ENCODE results near the gene SLC25A22.

The SLC25A22 gene

GRCh38 chr11:845872-846495, 47.9 kb upstream of the SLC25A22 start:
- no peaks in the 10 kb centered on the region for H3K36me3 ChIP-seq (ENCODE audit: low read length)
- no peak overlapping the region for H3K4me2 ChIP-seq (ENCODE audit: low read depth, low read length, poor library complexity, severe bottlenecking)
- H3K27ac ChIP-seq (ENCODE audit: low read depth, low read length) = no peak overlapping the region

DNA sequence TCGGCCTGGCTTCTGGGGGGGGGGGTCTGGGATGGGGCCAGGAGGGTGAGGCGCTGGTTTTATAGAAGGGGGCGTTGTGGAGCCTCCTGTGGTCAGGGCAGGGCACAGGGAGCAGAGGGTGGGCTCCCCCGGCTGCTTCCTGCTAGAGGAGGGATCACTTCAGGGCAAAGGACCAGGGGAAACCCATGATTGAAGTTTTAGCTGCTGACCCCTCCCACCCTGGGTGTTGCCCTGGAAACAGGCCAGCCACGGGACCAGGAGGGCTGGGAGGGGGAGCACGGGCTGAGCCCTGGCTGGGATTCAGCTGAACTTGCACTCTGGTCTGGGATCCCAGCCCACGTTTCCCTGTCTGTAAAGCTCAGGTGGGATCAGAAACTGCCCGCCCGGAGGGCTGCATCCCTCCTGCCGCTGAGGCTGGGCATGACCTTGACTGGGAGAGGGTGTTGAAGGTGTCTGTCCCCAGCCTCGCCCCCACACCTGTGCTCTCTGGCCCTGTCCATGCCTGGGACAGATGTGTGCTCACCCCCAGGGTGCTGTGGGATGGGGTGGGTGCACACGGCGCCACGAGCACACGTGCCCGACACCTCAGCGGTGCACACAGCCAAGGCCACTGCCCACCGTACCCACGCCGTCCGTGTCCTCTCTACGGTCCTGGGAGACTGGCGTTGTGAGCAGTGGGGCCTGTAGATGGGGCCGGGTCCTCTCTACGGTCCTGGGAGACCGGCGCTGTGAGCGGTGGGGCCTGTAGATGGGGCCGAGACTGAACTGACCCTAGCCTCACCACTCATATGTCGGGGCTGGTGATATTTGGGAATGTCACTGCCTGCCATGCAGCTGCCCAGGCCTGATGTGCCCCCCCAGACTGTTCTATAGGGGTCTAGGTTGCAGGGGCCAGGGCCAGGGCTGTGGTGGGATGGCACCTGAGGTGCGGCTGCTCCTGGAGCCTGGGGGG, 46.9 kb upstream of the SLC25A22 start:
- Histone ChIP-seq H3K27ac (ENCODE audit: low read depth, low read length) (no peak overlapping the region), H3K9me3 (ENCODE audit: insufficient read depth, low read length) (no peaks in the 10 kb centered on the region), H3K9me2 (replicated peaks; ENCODE audit: insufficient read depth, low read length) (no peaks in the 10 kb centered on the region), H3K9ac (ENCODE audit: low read length) (no peak overlapping the region), H4K20me1 (ENCODE audit: low read depth, low read length) (peaks cover 6% of the 10 kb centered on the region; the same call in 1 of the 2 replicates), H3K36me3 (ENCODE audit: low read length) (no peaks in the 10 kb centered on the region), H3K27me3 (ENCODE audit: low read length) (no peaks in the 10 kb centered on the region), H3F3A (ENCODE audit: insufficient read depth) (no peaks in the 10 kb centered on the region), H3K79me2 (ENCODE audit: insufficient read depth, low read length) (peaks cover 19% of the 10 kb centered on the region), H3K4me2 (ENCODE audit: low read depth, low read length, poor library complexity, severe bottlenecking) (no peak overlapping the region), H2AFZ (ENCODE audit: low read depth, low read length, severe bottlenecking) (no peak overlapping the region), H3K4me3 (ENCODE audit: insufficient read depth, low read length, poor library complexity, severe bottlenecking) (no peak overlapping the region)
- TF ChIP-seq, protein P1, sequence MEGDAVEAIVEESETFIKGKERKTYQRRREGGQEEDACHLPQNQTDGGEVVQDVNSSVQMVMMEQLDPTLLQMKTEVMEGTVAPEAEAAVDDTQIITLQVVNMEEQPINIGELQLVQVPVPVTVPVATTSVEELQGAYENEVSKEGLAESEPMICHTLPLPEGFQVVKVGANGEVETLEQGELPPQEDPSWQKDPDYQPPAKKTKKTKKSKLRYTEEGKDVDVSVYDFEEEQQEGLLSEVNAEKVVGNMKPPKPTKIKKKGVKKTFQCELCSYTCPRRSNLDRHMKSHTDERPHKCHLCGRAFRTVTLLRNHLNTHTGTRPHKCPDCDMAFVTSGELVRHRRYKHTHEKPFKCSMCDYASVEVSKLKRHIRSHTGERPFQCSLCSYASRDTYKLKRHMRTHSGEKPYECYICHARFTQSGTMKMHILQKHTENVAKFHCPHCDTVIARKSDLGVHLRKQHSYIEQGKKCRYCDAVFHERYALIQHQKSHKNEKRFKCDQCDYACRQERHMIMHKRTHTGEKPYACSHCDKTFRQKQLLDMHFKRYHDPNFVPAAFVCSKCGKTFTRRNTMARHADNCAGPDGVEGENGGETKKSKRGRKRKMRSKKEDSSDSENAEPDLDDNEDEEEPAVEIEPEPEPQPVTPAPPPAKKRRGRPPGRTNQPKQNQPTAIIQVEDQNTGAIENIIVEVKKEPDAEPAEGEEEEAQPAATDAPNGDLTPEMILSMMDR (IDR thresholded peaks at IDR 0.05; ENCODE audit: insufficient read depth, low read length, poor library complexity, severe bottlenecking) = no peak
- no peak for TF ChIP-seq EZH2phosphoT487 (conservative IDR thresholded peaks at IDR 0.05; ENCODE audit: low read length)

More at GRCh38 chr11:845872-846495, 47.9 kb upstream of the SLC25A22 start:
- Histone ChIP-seq H3K4me3 (ENCODE audit: insufficient read depth, low read length, poor library complexity, severe bottlenecking) (no peak overlapping the region), H3K9me2 (replicated peaks; ENCODE audit: insufficient read depth, low read length) (no peaks in the 10 kb centered on the region), H4K20me1 (ENCODE audit: low read depth, low read length) (peaks cover 4% of the 10 kb centered on the region; the same call in 1 of the 2 replicates), H3K27me3 (ENCODE audit: low read length) (no peaks in the 10 kb centered on the region), H3K79me2 (ENCODE audit: insufficient read depth, low read length) (peaks cover 12% of the 10 kb centered on the region), H3K9me3 (ENCODE audit: insufficient read depth, low read length) (no peaks in the 10 kb centered on the region), H3F3A (ENCODE audit: insufficient read depth) (no peaks in the 10 kb centered on the region), H2AFZ (ENCODE audit: low read depth, low read length, severe bottlenecking) (no peak overlapping the region), H3K9ac (ENCODE audit: low read length) (no peak overlapping the region)
- TF ChIP-seq, protein P1 (IDR thresholded peaks at IDR 0.05; ENCODE audit: insufficient read depth, low read length, poor library complexity, severe bottlenecking) = no peak
- TF ChIP-seq EZH2phosphoT487 (conservative IDR thresholded peaks at IDR 0.05; ENCODE audit: low read length) = no peak

GRCh38 chr11:843818-844692, 46.0 kb upstream of the SLC25A22 start:
- peaks cover 6% of the 10 kb centered on the region; the same call in 1 of the 2 replicates for H4K20me1 ChIP-seq (ENCODE audit: low read depth, low read length)

More at GRCh38 chr11:843818-844692, 46.0 kb upstream of the SLC25A22 start:
- Histone ChIP-seq H3K4me3 (ENCODE audit: insufficient read depth, low read length, poor library complexity, severe bottlenecking) (no peak overlapping the region), H2AFZ (ENCODE audit: low read depth, low read length, severe bottlenecking) (no peak overlapping the region), H3K9me2 (replicated peaks; ENCODE audit: insufficient read depth, low read length) (no peaks in the 10 kb centered on the region), H3K79me2 (ENCODE audit: insufficient read depth, low read length) (peaks cover 19% of the 10 kb centered on the region), H3K9me3 (ENCODE audit: insufficient read depth, low read length) (no peaks in the 10 kb centered on the region), H3K27me3 (ENCODE audit: low read length) (no peaks in the 10 kb centered on the region), H3K27ac (ENCODE audit: low read depth, low read length) (no peak overlapping the region), H3F3A (ENCODE audit: insufficient read depth) (no peaks in the 10 kb centered on the region), H3K4me2 (ENCODE audit: low read depth, low read length, poor library complexity, severe bottlenecking) (peak overlapping the region; percentile 70), H3K9ac (ENCODE audit: low read length) (peak overlapping the region; percentile 79; the same call in 1 of the 2 replicates), H3K36me3 (ENCODE audit: low read length) (no peaks in the 10 kb centered on the region)
- TF ChIP-seq, protein P1 (IDR thresholded peaks at IDR 0.05; ENCODE audit: insufficient read depth, low read length, poor library complexity, severe bottlenecking) = no peak
- TF ChIP-seq EZH2phosphoT487 (conservative IDR thresholded peaks at IDR 0.05; ENCODE audit: low read length) = no peak
